ENCODE results near the gene CRIP2. TPM values are rescaled to one million over a fixed set of nuclear protein-coding genes. Genes with fewer than 3 reads are reported as not detected.

Gene CRIP2
- total and polyA plus RNA-seq, 2 of the 13 experiments (the other 11 are each of a cell fraction or from before 2014, with no cell fraction given): 31.6 to 37.9 TPM

GRCh38 chr14:105502446-105503295, 28.1 kb downstream of the CRIP2 start (continued):
- TF ChIP-seq TARDBP (CRISPR knock-in tag; IDR thresholded peaks at IDR 0.05) (no peak), ZNF496 (CRISPR knock-in tag; IDR thresholded peaks at IDR 0.05; ENCODE audit: insufficient replicate concordance) (no peak), SP140L (CRISPR knock-in tag; IDR thresholded peaks at IDR 0.05; ENCODE audit: borderline replicate concordance) (no peak), PAXIP1 (CRISPR knock-in tag; conservative IDR thresholded peaks at IDR 0.05) (peak; percentile 21; the same call in 1 of the 2 replicates), MXD4 (CRISPR knock-in tag; IDR thresholded peaks at IDR 0.05) (no peak), GATAD1 (CRISPR knock-in tag; IDR thresholded peaks at IDR 0.05) (no peak), ZNF75D (CRISPR knock-in tag; IDR thresholded peaks at IDR 0.05; ENCODE audit: borderline replicate concordance) (no peak), SALL1 (CRISPR knock-in tag; IDR thresholded peaks at IDR 0.05) (no peak), TBX3 (IDR thresholded peaks at IDR 0.05; ENCODE audit: borderline replicate concordance) (no peak), MLXIP (CRISPR knock-in tag; IDR thresholded peaks at IDR 0.05; ENCODE audit: borderline replicate concordance) (no peak), MTA1 (CRISPR knock-in tag; IDR thresholded peaks at IDR 0.05; ENCODE audit: borderline replicate concordance) (no peak), ZBTB38 (CRISPR knock-in tag; IDR thresholded peaks at IDR 0.05) (peak; percentile 59; the same call in 1 of the 2 replicates), FLYWCH1 (CRISPR knock-in tag; IDR thresholded peaks at IDR 0.05) (no peak), ATF4 (CRISPR knock-in tag; IDR thresholded peaks at IDR 0.05) (no peak), GTF3A (CRISPR knock-in tag; conservative IDR thresholded peaks at IDR 0.05) (no peak), CBX2 (IDR thresholded peaks at IDR 0.05; ENCODE audit: low read depth, low read length) (no peak), CBX2 (CRISPR knock-in tag; IDR thresholded peaks at IDR 0.05; ENCODE audit: low read depth) (no peak)

All from HepG2 (cell line).